K562 (cell line): ENCODE results near the gene SLC25A11. TPM values are rescaled to one million over a fixed set of nuclear protein-coding genes. Genes with fewer than 3 reads are reported as not detected.

Source experiments
- ATAC-seq: fragments of 200-7000 bp; cut with Tn5 transposase; 3 replicates; pipeline ENCODE4 v1.9.1; 2020; ENCODE audit warnings: moderate library complexity
- BruUV-seq: library from RNA; stranded (reverse); fragments of 400-500 nt; replicated peaks from 2 replicates; lab custom pipeline; 2021; lab: Mats Ljungman, UMichigan
- CTCF ChIA-PET: fragments of 300-600 bp; formaldehyde crosslinking; extraction: SDS; loops from one replicate; lab custom pipeline; 2021; ENCODE audit warnings: low intra/inter-chr PET ratio; lab: Yijun Ruan, JAX
- POLR2A ChIA-PET: fragments of 300-600, 350-650 bp; sonication (Branson Sonifier 250); formaldehyde crosslinking; extraction: SDS; loops from one replicate; lab custom pipeline; 2021; ENCODE audit warnings: antibody characterized with exemption, inconsistent platforms; lab: Yijun Ruan, JAX
- DNase-seq, 4 experiments: peaks; one replicate each; pipeline versions ENCODE4 v3.0.0 to v3.0.0-alpha.2; 2011 to 2018; ENCODE audit warnings: low spot score in 3 of 4, mixed read lengths in 3 of 4; ENCODE audit errors: extremely low read depth in 1 of 4
- FAIRE-seq: peaks from 2 replicates; lab custom pipeline; 2011; peaks lifted over from hg19 to GRCh38; lab: Jason Lieb, UNC
- H2AFZ ChIP-seq: 2 replicates; pipeline ENCODE4 v1.6.0; 2011; ENCODE audit warnings: low read depth, low read length, control low read depth, inconsistent platforms
- H3K27ac ChIP-seq: fragments of 200-600 bp; 3 replicates; pipeline ENCODE4 v1.8.0; 2011; ENCODE audit warnings: low read depth, mild to moderate bottlenecking, control low read depth, inconsistent platforms, low read length, moderate library complexity, mixed read lengths; ENCODE audit errors: extremely low read depth
- H3K27me3 ChIP-seq, 2 experiments: fragments of 300-600 bp in 1 of 2; 2 replicates in 1 of 2; 3 replicates in 1 of 2; pipeline versions ENCODE4 v1.6.0 to v1.8.0; 2011; ENCODE audit warnings: inconsistent platforms in 2 of 2, low read length in 2 of 2, mild to moderate bottlenecking in 1 of 2, mixed read lengths in 1 of 2, moderate library complexity in 1 of 2; ENCODE audit not compliant: control insufficient read depth in 2 of 2, insufficient read depth in 2 of 2
- H3K36me3 ChIP-seq: fragments of 300-600 bp; 3 replicates; pipeline ENCODE4 v1.8.0; 2011; ENCODE audit warnings: mild to moderate bottlenecking, low read length, inconsistent platforms; ENCODE audit not compliant: control insufficient read depth, insufficient read depth
- H3K4me1 ChIP-seq, 2 experiments: fragments of 200-600 bp in 1 of 2; replicated peaks in 1 of 2; 2 replicates in 1 of 2; 3 replicates in 1 of 2; pipeline versions ENCODE4 v1.5.1 to v1.8.0; 2011; ENCODE audit warnings: inconsistent platforms in 2 of 2, low read length in 2 of 2, mild to moderate bottlenecking in 1 of 2, mixed read lengths in 1 of 2, moderate library complexity in 1 of 2; ENCODE audit not compliant: control insufficient read depth in 2 of 2, insufficient read depth in 2 of 2
- H3K4me2 ChIP-seq: 2 replicates; pipeline ENCODE4 v1.6.1; 2011; ENCODE audit warnings: low read length, control low read depth, inconsistent platforms, mixed read lengths; ENCODE audit not compliant: insufficient read depth
- H3K4me3 ChIP-seq: fragments of 200-600 bp; sonication (generic), shearing (Covaris generic); 2 replicates; pipeline ENCODE4 v1.5.1; 2016; ENCODE audit warnings: control low read depth, inconsistent platforms
- H3K79me2 ChIP-seq: fragments of 200-600 bp; 3 replicates; pipeline ENCODE4 v1.8.0; 2011; ENCODE audit warnings: low read length, inconsistent platforms; ENCODE audit not compliant: control insufficient read depth, insufficient read depth
- H3K9ac ChIP-seq, 2 experiments: 2 replicates each; pipeline versions ENCODE4 v1.6.0 to v1.6.1; 2011; ENCODE audit warnings: low read depth in 2 of 2, low read length in 2 of 2, control low read depth in 1 of 2, inconsistent platforms in 1 of 2, mild to moderate bottlenecking in 1 of 2, mixed read lengths in 1 of 2; ENCODE audit not compliant: insufficient read depth in 1 of 2
- H3K9me1 ChIP-seq: one replicate; pipeline ENCODE4 v1.6.0; 2011; ENCODE audit warnings: inconsistent platforms, mild to moderate bottlenecking, low read length, moderate library complexity; ENCODE audit not compliant: control insufficient read depth, insufficient read depth
- H3K9me3 ChIP-seq: replicated peaks from 2 replicates; pipeline ENCODE4 v1.5.1; 2011; ENCODE audit warnings: low read depth, low read length, inconsistent platforms; ENCODE audit not compliant: control insufficient read depth, insufficient read depth
- H4K20me1 ChIP-seq: replicated peaks from 2 replicates; pipeline ENCODE4 v1.6.1; 2011; ENCODE audit warnings: low read length, inconsistent platforms, mixed read lengths; ENCODE audit not compliant: control insufficient read depth, insufficient read depth
- HDGF ChIP-seq: fragments of 450-650 bp; IDR thresholded peaks from 2 replicates; pipeline ENCODE4 v1.6.1; 2016
- IFI16 ChIP-seq: fragments of 250-450 bp; sonication (Bioruptor Pico); IDR thresholded peaks from 2 replicates; pipeline ENCODE4 v2.1.2; 2022; ENCODE audit warnings: mild to moderate bottlenecking, inconsistent platforms
- RNF219 ChIP-seq: fragments of 250-450 bp; sonication (Bioruptor Pico); IDR thresholded peaks from 2 replicates; pipeline ENCODE4 v1.5.0; 2022; ENCODE audit warnings: mild to moderate bottlenecking
- ZNF174 ChIP-seq: fragments of 250-450 bp; sonication (Bioruptor Pico); IDR thresholded peaks from 2 replicates; pipeline ENCODE4 v1.4.0; 2020; ENCODE audit warnings: mild to moderate bottlenecking
- WGBS: fragments of 100-300 bp; shearing (Covaris generic); methylation state at CpG from one replicate; pipeline ENCODE4 v1.1.6; 2016; ENCODE audit warnings: low coverage, mixed read lengths; ENCODE audit not compliant: insufficient coverage; ENCODE audit errors: missing lambda C conversion rate; 5-methylcytosine and 5-hydroxymethylcytosine counted together
- in situ Hi-C: fragments of 300-500 bp; cut with MboI; formaldehyde crosslinking; loops from 4 replicates; pipeline ENCODE4 v1.15.0; 2018; ENCODE audit warnings: inconsistent platforms, mixed read lengths
- intact Hi-C: fragments of 100-400 bp; cut with micrococcal nuclease; formaldehyde crosslinking; loops from 2 replicates; pipeline ENCODE4 v1.14.2; 2022
- polyA plus RNA-seq, 8 experiments: library from polyadenylated mRNA; depleted of rRNA in 4 of 8; stranded (reverse) in 5 of 8; unstranded in 3 of 8; fragments of >200 nt; fragmentation: Nextera tagmentation in 2 of 8; fragmentation: Illumina TruSeq in 1 of 8; extraction: Ambion mirVana in 2 of 8; extraction: Trizol in 1 of 8; gene quantifications; 2 replicates each; pipeline versions ENCODE4 v1.2.1 to v1.2.3, GENCODE V29; 2011 to 2014; ENCODE audit warnings: inconsistent platforms in 1 of 8, missing spikeins in 1 of 8
- total RNA-seq, 7 experiments: library from RNA; depleted of rRNA in 6 of 7; stranded (reverse); fragments of >200 nt in 6 of 7; fragmentation: Illumina TruSeq in 2 of 7; extraction: Trizol in 2 of 7; gene quantifications; 2 replicates each; pipeline versions ENCODE4 v1.2.1 to v1.2.3, GENCODE V29; 2011 to 2021; ENCODE audit warnings: low replicate concordance in 1 of 7
- TF ChIP-seq, protein P1 (sequence below): fragments of 250-450 bp; sonication (Bioruptor Pico); IDR thresholded peaks from 2 replicates; pipeline ENCODE4 v1.6.1; 2021; ENCODE audit warnings: mild to moderate bottlenecking
- TF ChIP-seq, protein P2 (sequence below): fragments of 450-650 bp; IDR thresholded peaks from 2 replicates; pipeline ENCODE4 v1.6.1; 2016; ENCODE audit warnings: mild to moderate bottlenecking, moderate library complexity
- TF ChIP-seq, protein P3 (sequence below): fragments of 250-450 bp; sonication (Bioruptor Pico); IDR thresholded peaks from 2 replicates; pipeline ENCODE4 v1.5.1; 2021; ENCODE audit warnings: mild to moderate bottlenecking

Gene SLC25A11
- total and polyA plus RNA-seq, 9 of the 15 experiments (the other 6 are each of a cell fraction or from before 2014, with no cell fraction given): 3.1 to 56.7 (median 32.9) TPM

DNA sequence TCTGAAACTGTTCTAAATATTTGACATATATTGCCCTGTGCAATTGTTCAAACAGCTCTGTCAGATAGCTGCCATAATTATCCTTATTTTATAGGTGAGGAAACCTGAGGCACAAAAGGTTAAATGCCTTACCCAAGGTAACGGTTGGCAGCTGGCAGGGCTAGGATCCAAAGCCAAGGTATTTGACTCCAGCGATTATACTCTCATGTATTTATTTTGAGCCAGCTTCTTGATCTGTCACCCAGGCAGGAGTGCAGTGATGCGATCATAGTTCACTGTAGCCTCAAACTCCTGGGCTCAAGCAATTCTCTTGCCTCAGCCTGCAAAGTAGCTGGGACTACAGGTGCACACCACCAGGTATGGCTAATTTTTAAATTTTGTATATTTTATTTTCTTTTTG lies 18.3 kb upstream of the SLC25A11 start:
- no peak overlapping the region for H3K9ac ChIP-seq
- no TSS peak for BruUV-seq
- no peak overlapping the region for H3K27ac ChIP-seq
- DNase-seq (no peak), FAIRE-seq (no peak), ATAC-seq (no peak)
- in situ Hi-C loops (no loop called here), intact Hi-C loops (no loop called here)
- H3K27me3 ChIP-seq: no peaks in the 10 kb centered on the region
- no peaks in the 10 kb centered on the region for H3K9me1 ChIP-seq
- ChIA-PET POLR2A (interaction anchor here (0.6 kb wide), 1 partner anchor 24 kb away, joined by 3 read pairs; no protein-coding TSS in a partner anchor), CTCF (no interaction called here)
- no peaks in the 10 kb centered on the region for H4K20me1 ChIP-seq
- WGBS: 80% methylated on average over 3 of the region's 3 CpGs
- no peaks in the 10 kb centered on the region; the same call in 2 of the 3 replicates for H3K36me3 ChIP-seq
- H3K9me3 ChIP-seq: no peaks in the 10 kb centered on the region
- H3K79me2 ChIP-seq: no peaks in the 10 kb centered on the region
- no peak overlapping the region for H2AFZ ChIP-seq
- peaks cover 7 to 21% of the 10 kb centered on the region in 2 experiments; a peak in 4 of 5 replicates for H3K4me1 ChIP-seq
- no peak overlapping the region for H3K4me2 ChIP-seq
- no peak overlapping the region for H3K4me3 ChIP-seq
- no peak for TF ChIP-seq ZNF174 (CRISPR knock-in tag)
- TF ChIP-seq HDGF: no peak
- TF ChIP-seq, protein P1, sequence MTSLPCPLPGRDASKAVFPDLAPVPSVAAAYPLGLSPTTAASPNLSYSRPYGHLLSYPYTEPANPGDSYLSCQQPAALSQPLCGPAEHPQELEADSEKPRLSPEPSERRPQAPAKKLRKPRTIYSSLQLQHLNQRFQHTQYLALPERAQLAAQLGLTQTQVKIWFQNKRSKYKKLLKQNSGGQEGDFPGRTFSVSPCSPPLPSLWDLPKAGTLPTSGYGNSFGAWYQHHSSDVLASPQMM (CRISPR knock-in tag): no peak
- TF ChIP-seq, protein P2, sequence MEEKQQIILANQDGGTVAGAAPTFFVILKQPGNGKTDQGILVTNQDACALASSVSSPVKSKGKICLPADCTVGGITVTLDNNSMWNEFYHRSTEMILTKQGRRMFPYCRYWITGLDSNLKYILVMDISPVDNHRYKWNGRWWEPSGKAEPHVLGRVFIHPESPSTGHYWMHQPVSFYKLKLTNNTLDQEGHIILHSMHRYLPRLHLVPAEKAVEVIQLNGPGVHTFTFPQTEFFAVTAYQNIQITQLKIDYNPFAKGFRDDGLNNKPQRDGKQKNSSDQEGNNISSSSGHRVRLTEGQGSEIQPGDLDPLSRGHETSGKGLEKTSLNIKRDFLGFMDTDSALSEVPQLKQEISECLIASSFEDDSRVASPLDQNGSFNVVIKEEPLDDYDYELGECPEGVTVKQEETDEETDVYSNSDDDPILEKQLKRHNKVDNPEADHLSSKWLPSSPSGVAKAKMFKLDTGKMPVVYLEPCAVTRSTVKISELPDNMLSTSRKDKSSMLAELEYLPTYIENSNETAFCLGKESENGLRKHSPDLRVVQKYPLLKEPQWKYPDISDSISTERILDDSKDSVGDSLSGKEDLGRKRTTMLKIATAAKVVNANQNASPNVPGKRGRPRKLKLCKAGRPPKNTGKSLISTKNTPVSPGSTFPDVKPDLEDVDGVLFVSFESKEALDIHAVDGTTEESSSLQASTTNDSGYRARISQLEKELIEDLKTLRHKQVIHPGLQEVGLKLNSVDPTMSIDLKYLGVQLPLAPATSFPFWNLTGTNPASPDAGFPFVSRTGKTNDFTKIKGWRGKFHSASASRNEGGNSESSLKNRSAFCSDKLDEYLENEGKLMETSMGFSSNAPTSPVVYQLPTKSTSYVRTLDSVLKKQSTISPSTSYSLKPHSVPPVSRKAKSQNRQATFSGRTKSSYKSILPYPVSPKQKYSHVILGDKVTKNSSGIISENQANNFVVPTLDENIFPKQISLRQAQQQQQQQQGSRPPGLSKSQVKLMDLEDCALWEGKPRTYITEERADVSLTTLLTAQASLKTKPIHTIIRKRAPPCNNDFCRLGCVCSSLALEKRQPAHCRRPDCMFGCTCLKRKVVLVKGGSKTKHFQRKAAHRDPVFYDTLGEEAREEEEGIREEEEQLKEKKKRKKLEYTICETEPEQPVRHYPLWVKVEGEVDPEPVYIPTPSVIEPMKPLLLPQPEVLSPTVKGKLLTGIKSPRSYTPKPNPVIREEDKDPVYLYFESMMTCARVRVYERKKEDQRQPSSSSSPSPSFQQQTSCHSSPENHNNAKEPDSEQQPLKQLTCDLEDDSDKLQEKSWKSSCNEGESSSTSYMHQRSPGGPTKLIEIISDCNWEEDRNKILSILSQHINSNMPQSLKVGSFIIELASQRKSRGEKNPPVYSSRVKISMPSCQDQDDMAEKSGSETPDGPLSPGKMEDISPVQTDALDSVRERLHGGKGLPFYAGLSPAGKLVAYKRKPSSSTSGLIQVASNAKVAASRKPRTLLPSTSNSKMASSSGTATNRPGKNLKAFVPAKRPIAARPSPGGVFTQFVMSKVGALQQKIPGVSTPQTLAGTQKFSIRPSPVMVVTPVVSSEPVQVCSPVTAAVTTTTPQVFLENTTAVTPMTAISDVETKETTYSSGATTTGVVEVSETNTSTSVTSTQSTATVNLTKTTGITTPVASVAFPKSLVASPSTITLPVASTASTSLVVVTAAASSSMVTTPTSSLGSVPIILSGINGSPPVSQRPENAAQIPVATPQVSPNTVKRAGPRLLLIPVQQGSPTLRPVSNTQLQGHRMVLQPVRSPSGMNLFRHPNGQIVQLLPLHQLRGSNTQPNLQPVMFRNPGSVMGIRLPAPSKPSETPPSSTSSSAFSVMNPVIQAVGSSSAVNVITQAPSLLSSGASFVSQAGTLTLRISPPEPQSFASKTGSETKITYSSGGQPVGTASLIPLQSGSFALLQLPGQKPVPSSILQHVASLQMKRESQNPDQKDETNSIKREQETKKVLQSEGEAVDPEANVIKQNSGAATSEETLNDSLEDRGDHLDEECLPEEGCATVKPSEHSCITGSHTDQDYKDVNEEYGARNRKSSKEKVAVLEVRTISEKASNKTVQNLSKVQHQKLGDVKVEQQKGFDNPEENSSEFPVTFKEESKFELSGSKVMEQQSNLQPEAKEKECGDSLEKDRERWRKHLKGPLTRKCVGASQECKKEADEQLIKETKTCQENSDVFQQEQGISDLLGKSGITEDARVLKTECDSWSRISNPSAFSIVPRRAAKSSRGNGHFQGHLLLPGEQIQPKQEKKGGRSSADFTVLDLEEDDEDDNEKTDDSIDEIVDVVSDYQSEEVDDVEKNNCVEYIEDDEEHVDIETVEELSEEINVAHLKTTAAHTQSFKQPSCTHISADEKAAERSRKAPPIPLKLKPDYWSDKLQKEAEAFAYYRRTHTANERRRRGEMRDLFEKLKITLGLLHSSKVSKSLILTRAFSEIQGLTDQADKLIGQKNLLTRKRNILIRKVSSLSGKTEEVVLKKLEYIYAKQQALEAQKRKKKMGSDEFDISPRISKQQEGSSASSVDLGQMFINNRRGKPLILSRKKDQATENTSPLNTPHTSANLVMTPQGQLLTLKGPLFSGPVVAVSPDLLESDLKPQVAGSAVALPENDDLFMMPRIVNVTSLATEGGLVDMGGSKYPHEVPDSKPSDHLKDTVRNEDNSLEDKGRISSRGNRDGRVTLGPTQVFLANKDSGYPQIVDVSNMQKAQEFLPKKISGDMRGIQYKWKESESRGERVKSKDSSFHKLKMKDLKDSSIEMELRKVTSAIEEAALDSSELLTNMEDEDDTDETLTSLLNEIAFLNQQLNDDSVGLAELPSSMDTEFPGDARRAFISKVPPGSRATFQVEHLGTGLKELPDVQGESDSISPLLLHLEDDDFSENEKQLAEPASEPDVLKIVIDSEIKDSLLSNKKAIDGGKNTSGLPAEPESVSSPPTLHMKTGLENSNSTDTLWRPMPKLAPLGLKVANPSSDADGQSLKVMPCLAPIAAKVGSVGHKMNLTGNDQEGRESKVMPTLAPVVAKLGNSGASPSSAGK: no peak
- no peak for TF ChIP-seq RNF219
- no peak for TF ChIP-seq IFI16 (CRISPR knock-in tag)
- TF ChIP-seq, protein P3, sequence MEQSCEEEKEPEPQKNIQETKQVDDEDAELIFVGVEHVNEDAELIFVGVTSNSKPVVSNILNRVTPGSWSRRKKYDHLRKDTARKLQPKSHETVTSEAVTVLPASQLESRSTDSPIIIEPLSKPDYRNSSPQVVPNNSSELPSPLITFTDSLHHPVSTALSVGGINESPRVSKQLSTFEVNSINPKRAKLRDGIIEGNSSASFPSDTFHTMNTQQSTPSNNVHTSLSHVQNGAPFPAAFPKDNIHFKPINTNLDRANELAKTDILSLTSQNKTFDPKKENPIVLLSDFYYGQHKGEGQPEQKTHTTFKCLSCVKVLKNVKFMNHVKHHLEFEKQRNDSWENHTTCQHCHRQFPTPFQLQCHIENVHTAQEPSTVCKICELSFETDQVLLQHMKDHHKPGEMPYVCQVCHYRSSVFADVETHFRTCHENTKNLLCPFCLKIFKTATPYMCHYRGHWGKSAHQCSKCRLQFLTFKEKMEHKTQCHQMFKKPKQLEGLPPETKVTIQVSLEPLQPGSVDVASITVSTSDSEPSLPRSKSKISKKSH (CRISPR knock-in tag): no peak
